SJSA1 (cell line): ENCODE measurements around the gene ANXA2R. TPM values are rescaled to one million over a fixed set of nuclear protein-coding genes. Genes with fewer than 3 reads are reported as not detected.

Source experiments
- DNase-seq, 2 experiments: peaks; one replicate each; pipeline ENCODE4 v3.0.0-alpha.2; 2015 to 2020; ENCODE audit warnings: low spot score in 2 of 2, low read depth in 1 of 2
- H3K27ac ChIP-seq: fragments of 250-450 bp; sonication (Bioruptor Pico); 2 replicates; pipeline ENCODE4 v1.5.1; 2020; ENCODE audit warnings: mild to moderate bottlenecking, moderate library complexity
- H3K27me3 ChIP-seq: fragments of 250-450 bp; sonication (Bioruptor Pico); replicated peaks from 2 replicates; pipeline ENCODE4 v1.5.1; 2020; ENCODE audit warnings: mild to moderate bottlenecking, moderate library complexity
- H3K36me3 ChIP-seq: fragments of 250-450 bp; sonication (Bioruptor Pico); 2 replicates; pipeline ENCODE4 v1.5.1; 2020; ENCODE audit warnings: mild to moderate bottlenecking
- H3K4me1 ChIP-seq: fragments of 250-450 bp; sonication (Bioruptor Pico); replicated peaks from 2 replicates; pipeline ENCODE4 v1.6.1; 2021; ENCODE audit warnings: mild to moderate bottlenecking
- H3K4me3 ChIP-seq: fragments of 250-450 bp; sonication (Bioruptor Pico); 2 replicates; pipeline ENCODE4 v1.5.1; 2020; ENCODE audit warnings: mild to moderate bottlenecking
- H3K9me3 ChIP-seq: fragments of 250-450 bp; sonication (Bioruptor Pico); replicated peaks from 2 replicates; pipeline ENCODE4 v1.5.1; 2020; ENCODE audit warnings: mild to moderate bottlenecking
- total RNA-seq: library from RNA; depleted of rRNA; stranded (reverse); fragments of >200 nt; shearing (Covaris generic); gene quantifications from 2 replicates; pipeline ENCODE4 v1.2.3, GENCODE V29; 2014; rRNA removed

Gene ANXA2R
- total RNA-seq, 1 experiment from 2014 or later = 1.4 TPM

DNA sequence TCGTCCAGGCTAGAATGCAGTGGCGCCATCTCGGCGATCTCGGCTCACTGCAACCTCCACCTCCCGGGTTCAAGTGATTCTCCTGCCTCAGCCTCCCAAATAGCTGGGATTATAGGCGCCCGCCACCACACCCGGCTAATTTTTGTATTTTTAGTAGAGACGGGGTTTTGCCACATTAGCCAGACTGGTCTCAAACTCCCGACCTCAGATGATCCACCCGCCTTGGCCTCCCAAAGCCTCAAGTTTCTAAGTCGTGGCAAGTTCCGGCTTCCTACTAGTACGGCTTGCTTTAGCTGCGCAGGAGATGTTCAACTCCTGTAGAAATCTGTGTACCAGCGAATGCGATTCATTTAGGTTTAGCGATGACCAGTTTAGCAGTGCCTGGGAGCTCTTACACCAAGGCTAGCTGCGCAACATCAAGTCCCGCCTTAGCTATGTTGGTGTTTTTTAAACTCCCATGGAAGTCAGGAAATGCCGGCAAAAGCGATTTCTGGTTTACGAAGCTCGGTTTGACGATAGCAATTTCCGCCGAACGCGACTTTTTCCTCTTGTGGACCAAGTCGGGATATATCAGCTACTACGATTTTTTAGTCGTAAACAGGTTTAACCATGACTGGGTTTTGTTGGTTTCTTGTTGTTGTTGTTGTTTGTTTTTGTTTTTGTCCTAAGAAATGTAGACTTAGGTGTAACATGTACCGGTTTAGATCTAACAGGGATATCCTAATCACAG, 46.4 kb downstream of the ANXA2R start:
- Histone ChIP-seq H3K36me3 (no peaks in the 10 kb centered on the region), H3K9me3 (no peaks in the 10 kb centered on the region), H3K27me3 (no peaks in the 10 kb centered on the region), H3K27ac (peak overlapping the region; percentile 62), H3K4me1 (peaks cover 12% of the 10 kb centered on the region), H3K4me3 (peak overlapping the region; percentile 46)
- DNase-seq = peak in 1 of 2 experiments; percentile 37

DNA sequence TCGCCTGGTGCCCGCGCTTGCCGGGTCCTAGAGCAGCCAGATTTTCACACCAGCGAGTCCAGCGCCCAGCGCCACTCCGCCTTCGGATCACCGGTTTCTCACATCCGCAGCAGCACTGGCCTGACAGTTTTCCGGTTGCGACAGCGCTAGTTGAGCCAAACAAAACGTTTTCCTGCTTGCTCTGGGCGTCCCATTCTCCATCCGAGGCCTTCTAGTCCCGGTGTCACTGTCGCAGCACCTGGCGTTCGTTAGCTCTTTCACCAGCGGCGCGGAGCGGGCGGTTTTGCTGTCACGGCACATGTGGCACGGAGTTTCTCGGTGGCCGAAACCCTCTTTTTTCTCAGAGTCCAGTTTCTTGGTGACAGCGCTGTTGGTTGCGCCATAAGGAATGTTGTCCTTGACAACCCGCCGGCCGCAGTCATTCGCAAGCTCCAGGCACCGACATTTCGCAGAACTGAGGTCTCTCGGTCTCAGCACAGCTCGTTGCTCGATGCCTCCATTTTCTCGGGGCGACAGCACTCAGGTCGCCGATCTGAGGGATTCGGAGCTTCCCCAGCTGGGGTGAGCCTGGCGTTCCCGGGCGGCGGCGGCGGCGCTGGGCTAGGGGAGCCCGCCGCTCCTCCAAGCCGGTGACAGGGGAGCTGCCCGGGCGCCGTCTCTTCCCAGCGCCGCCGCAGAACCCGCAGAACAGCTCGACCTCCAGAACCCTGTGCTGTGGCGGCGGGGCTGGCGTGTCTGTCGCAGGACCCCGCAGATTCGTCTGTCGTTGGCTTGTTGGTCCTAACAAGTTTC, 47.8 kb downstream of the ANXA2R start:
- peak; percentile 70 to 74 for DNase-seq
- H3K27ac ChIP-seq = peak overlapping the region; percentile 80
- H3K4me3 ChIP-seq = peak overlapping the region; percentile 50
- H3K36me3 ChIP-seq = no peaks in the 10 kb centered on the region
- peaks cover 12% of the 10 kb centered on the region for H3K4me1 ChIP-seq
- H3K27me3 ChIP-seq = no peaks in the 10 kb centered on the region
- H3K9me3 ChIP-seq = no peaks in the 10 kb centered on the region

DNA sequence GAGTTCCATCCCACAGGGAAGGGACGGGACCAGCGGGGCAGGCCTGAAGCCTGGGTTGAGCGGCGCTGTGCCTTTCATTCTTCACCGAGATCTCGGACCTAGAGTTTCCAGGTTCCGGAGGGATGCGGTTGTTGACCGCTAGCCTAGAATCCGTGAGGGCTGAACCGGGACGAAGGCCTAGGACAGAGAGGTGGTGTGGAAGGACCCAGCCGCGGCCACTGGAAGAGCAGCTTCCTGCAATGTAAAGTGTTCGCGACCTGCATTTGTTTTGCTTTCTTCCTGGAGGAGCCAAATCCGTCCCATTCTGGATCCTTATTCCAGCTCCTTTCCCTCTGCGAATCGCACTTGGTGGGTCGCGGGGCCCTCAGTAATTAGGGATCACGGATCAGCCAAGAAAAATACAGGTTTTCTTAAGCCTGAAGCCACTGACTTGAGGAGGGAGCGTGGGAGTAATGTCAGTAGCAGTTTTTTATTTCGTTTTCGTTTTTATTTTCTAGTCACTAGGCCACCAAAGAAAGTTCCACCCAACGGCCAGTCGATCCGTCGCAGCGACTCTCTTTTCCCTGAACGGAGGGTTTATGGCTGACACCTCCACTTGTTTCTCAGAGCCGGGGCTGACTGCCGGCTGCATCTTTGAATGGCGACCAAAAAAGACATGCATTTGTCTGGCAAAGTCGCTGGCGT, 48.6 kb downstream of the ANXA2R start:
- no peaks in the 10 kb centered on the region for H3K36me3 ChIP-seq
- DNase-seq = no peak
- H3K27ac ChIP-seq = peak overlapping the region; percentile 80
- H3K4me1 ChIP-seq = peaks cover 12% of the 10 kb centered on the region
- no peaks in the 10 kb centered on the region for H3K27me3 ChIP-seq
- peak overlapping the region; percentile 50 for H3K4me3 ChIP-seq
- no peaks in the 10 kb centered on the region for H3K9me3 ChIP-seq

DNA sequence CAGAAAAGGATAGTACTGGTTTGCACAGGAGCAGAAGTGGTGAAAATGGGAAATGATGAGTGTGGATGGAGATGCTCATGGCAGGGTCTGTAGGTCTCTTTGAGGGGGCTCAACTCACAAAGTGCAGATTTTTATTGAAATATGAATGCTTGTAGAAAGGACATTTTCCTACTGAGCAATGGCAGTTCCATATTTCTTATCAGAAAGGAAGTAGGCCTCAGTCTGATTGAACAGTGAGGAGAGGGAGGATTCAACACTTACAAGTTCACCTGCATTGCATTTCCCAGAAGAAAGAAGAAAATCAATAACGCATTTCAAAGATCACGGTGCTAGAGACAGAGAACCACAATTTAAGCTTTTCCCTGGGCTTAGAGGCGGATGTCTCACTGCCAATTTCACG, 49.2 kb downstream of the ANXA2R start:
- peak in 1 of 2 experiments; percentile 14 for DNase-seq
- H3K27ac ChIP-seq = peak overlapping the region; percentile 80
- H3K36me3 ChIP-seq = no peaks in the 10 kb centered on the region
- no peaks in the 10 kb centered on the region for H3K9me3 ChIP-seq
- H3K27me3 ChIP-seq = no peaks in the 10 kb centered on the region
- H3K4me1 ChIP-seq = peaks cover 15% of the 10 kb centered on the region
- H3K4me3 ChIP-seq = peak overlapping the region; percentile 50

Other genes with a start within 250 kb of the ANXA2R start
- 0.76 TPM in 1 of 2 replicates, not detected in the other for gene SELENOP, start 228.4 kb downstream of the ANXA2R start, total RNA-seq
- 47.5 and 50.9 TPM in 2 replicates for gene ZNF131, start 80.6 kb upstream of the ANXA2R start, total RNA-seq
- 0.03 and 0.18 TPM in 2 replicates for gene NIM1K, start 151.9 kb upstream of the ANXA2R start, total RNA-seq